NCI-H526 (cell line): ENCODE measurements around the gene TFCP2.
A peak's percentile ranks its signal among the peaks of the same experiment; 100 is the strongest.

ENCODE experiments used
- DNase-seq, 2 experiments: peaks; one replicate each; lab custom pipeline; 2025; lab: John Stamatoyannopoulos, UW

TFCP2 gene

DNA sequence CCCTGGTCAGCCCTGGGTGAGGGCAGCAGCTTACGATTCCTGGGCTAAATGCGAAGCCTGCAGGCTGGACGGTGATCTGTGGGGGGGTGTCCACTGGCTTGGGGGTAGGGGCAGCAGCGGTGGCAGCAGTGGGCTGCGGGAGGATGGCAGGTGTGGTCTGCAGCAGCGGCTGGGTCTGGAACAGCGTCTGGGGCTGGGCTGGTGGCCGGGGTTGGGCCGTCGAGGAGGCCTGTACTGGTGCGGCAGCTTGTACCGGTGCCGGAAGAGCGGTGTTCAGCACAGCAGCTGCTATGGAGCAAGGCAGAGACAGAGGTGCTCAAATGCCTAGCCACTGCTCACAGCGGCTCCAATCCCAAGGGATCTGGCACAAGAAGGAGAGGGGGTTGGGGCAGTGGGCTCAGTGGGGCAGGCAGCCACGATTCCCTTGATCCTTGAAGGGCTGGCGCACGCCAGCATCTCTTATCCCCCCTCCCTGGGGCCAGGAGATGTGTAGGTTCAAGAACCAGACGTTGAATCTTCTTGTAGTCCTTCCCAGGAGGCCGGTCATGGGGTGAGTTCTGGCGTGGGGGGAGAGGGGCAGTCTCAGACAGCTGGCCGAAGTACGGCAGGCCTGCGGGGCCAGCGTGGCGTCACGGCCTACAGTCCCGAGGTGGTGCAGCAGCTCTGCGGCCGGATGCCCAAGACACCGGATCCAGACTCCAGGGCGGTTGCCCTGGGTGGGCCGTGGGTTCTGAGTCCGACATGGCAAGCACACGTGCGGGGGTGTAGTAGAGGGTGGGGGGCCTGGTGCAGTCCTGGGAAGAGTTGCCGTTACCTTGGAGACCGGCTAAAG, 25.0 kb upstream of the TFCP2 start:
- no peak for DNase-seq

GRCh38 chr12:51196547-51196946, 23.6 kb upstream of the TFCP2 start:
- no peak for DNase-seq

DNA sequence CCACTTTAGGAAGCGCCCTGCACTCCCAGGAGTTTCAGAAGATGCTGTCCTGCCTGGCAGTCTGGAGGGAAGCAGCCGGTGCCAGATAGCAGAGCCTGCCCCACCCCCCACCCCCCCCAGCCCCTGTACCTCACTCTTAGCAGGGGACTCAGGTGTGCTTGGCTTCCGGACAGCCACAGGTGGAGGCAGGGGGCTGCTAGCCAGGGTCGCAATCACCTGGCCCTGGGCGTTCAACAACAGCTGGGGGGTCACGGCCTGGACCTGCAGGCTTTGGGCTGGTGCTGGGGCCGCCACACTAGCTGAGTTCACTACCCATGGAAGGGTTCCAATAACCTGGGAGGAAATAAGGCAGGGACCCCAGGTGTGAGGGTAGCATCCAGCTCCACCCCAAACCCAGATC, 22.9 kb upstream of the TFCP2 start:
- DNase-seq = no peak

- DNase-seq = no peak
Observed at GRCh38 chr12:51192284-51192671, 19.3 kb upstream of the TFCP2 start.

DNA sequence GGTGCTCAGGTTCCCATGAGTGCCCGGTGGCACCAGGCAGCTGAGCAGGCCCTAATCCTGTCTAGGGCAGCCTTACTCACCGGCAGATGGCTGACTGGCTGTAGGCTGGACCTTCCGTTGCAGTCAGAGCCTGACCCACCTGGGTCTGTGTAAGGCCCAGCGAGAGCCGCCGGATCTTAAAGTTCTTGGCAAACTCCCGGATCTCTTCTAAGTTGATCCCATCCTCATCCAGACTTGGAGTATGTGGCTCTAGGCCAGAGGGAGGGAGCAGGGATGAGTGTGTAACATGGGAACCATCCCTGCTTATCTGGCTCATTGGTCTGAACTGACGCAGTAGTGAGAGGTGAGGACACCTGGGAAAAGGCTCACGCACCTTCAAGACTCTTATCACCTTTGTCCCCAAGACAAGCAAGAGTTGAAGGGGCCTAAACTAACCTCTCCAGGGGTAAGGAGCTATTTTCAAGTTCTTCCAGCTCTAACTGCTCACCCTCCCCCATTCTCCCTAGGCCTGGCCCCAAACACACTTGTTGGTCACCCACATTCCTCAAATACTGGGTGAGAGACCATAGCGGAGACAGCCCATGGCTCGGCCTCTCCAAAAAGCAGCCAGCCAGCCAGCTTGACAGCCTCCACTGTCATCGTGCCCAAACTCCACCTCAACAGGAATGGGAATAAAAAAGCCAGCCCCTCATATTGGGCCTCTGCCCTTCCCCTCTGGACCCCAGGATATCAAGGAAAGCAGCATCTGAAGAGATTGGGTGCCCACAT, 18.8 kb upstream of the TFCP2 start:
- DNase-seq = no peak

- DNase-seq = no peak
Observed at GRCh38 chr12:51190820-51191219, 17.9 kb upstream of the TFCP2 start.

- no peak for DNase-seq
Observed at GRCh38 chr12:51189790-51190355, 16.9 kb upstream of the TFCP2 start.

- DNase-seq = peak in 1 of 2 experiments; percentile 8
Observed at GRCh38 chr12:51188359-51189051, 15.6 kb upstream of the TFCP2 start.

DNA sequence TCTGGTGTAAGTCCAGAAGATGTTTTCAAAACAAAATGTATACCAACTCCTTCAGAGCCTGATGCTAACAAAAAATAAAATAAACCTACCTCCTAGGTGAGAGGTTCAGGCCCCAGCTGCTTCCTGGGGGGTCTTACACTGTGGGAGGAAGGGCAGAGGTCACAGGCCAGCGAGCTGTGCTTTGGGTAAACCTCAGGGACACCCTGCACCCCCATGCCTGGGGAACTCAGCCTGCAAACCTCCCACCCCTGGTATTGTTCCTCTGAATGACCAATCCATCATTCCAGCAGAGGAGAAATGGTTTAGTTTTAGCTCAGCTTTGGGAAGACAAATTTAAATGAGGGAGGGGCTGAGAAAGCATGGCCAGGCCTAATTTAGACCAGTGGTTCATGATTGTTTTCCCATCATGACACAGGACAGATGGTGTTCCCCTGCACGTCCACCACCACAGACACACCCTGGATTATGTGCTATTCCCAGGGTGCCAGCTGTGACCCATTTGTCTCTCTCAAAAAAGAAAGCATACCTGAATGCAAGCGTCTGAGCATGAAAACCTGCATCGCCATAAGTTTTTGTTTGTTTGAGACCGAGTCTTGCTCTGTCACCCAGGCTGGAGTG, 14.5 kb upstream of the TFCP2 start:
- DNase-seq = no peak

GRCh38 chr12:51186465-51187085, 13.6 kb upstream of the TFCP2 start:
- no peak for DNase-seq

DNA sequence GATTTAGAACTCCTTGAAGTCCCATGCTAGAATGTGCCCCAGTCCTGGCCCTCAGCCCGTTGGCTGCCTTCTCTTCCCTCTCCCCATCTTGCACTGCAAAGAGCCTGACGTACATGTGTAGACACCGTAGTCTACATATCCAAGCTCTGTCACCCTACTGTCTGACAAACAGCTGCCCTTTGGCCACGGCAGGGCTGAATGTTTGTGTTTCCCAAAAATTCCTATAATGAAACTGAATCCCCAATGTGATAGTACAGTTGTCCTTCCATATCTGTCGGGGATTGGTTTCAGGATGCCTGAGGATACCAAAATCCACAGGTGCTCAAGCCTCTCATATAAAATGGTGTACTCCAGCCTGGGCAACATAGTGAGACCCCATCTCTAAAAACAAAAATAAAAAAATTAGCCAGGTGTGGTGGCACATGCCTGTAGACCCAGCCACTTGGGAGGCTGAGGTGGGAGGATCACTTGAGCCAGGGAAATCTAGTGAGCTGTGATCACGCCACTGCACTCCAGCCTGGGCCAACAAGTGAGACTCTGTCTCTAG, 12.3 kb upstream of the TFCP2 start:
- no peak for DNase-seq

- peak in 1 of 2 experiments; percentile 16 for DNase-seq
Observed at GRCh38 chr12:51183816-51184215, 10.9 kb upstream of the TFCP2 start.

GRCh38 chr12:51183349-51183748, 10.4 kb upstream of the TFCP2 start:
- no peak for DNase-seq

DNA sequence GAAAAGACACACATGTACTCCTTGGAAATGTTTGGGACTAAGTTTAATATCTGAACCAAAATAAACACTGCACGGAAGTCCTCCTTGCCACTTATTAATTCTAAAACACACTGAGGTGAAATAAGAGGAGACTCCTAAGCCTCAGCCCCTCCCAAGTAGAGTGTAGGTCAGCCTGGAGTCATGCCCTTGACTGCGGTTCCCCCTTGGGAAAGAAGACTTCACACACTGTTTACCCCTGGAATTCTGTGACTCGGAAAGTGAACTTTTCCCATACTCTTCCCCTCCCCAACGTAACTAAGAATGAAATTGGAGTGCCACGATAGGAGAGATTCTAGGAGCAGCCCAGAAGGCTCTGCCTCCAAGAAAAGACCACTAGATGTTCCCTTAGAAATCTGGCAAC, 8.6 kb upstream of the TFCP2 start:
- DNase-seq = no peak

GRCh38 chr12:51177897-51178296, 5.0 kb upstream of the TFCP2 start:
- DNase-seq = no peak

GRCh38 chr12:51174501-51174900, 1.6 kb upstream of the TFCP2 start:
- no peak for DNase-seq

DNA sequence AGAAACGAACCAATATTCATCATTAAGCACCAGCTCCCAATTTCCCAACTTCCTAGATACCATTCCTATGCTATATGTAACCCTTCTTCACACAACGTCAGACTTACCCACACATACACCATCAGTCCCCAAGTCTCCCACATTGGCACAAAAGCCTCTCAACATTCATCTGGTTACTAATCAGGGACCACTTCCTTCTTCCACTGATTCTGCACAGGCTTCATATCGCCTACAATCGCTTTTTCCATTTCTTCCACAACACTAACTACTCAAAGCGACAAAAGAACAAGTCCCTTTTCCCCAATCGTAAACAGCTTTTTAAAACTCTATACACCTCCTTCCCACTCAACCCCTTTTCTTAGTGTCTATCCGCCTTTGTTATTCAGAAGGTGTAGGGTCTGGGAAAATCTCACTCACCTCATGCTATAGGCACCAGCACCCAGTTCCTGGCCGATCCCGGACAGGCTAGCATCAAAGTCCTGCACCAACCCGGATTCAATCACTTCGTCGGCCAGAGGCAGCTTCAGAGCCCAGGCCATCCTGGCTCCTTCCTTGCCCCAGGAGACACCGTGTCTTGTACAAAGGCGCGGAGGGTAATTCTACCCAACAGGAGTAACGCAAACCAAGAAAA, 936 bp downstream of the TFCP2 start:
- peak; percentile 25 to 36 for DNase-seq

- no peak for DNase-seq
Observed at GRCh38 chr12:51163795-51164194, 9.1 kb downstream of the TFCP2 start.

GRCh38 chr12:51162217-51162616, 10.7 kb downstream of the TFCP2 start:
- no peak for DNase-seq

DNA sequence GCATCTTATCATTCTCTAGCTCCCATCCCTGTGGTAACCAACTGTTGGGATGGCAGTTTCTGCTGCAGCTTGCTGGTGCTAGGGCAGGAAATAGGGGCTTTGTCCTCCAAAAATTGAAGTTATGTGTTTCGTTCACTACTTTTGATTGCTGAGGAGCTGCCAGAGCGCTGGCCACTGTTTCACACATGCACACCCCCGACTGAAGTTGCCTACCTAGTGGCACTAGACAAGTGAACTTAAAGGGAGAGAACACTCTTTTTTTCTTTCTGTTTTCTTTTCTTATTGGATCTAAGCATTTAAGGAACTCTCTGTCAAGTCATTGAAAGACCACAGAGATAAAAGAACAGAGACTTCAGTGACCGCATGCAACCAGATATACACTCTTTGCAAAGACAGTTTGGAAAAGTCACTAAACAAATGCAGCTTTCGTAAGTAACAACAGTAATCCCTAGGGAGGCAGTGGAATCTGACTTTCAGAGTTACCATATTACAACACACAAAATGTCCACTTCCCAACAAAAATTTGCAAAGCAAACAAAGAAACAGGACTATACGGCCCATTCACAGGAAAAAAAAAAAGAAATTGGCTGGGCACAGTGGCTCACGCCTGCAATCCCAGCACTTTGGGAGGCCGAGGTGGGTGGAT, 12.0 kb downstream of the TFCP2 start:
- DNase-seq = peak; percentile 13 to 36
